ENCODE measurements around the gene HTR7.

The HTR7 gene

GRCh38 chr10:90741926-90742565 lies 115.8 kb downstream of the HTR7 start:
- TF ChIP-seq EZH2 (IDR thresholded peaks at IDR 0.05; ENCODE audit: borderline replicate concordance, low read depth, low read length, severe bottlenecking) (no peak), CTCF (IDR thresholded peaks at IDR 0.05; ENCODE audit: borderline replicate concordance, extremely low read depth, low read length, poor library complexity, severe bottlenecking) (no peak)
- H2AFZ ChIP-seq (ENCODE audit: low read depth, low read length), result no peak overlapping the region
- H3K27me3 ChIP-seq (ENCODE audit: insufficient read depth, low read length, poor library complexity), result peaks cover 48% of the 10 kb centered on the region
- no peaks in the 10 kb centered on the region for H3K4me1 ChIP-seq (ENCODE audit: insufficient read depth, low read length)
- H3K4me2 ChIP-seq (ENCODE audit: insufficient read depth, low read length), result no peak overlapping the region
- H3K79me2 ChIP-seq (ENCODE audit: insufficient read depth, low read length), result no peaks in the 10 kb centered on the region
- H4K20me1 ChIP-seq (ENCODE audit: insufficient read depth, low read length), result no peaks in the 10 kb centered on the region
- no peak overlapping the region for H3K27ac ChIP-seq (ENCODE audit: low read length)
- no peak for ATAC-seq (ENCODE audit: insufficient read depth, low read depth)
- no peak overlapping the region for H3K9ac ChIP-seq (ENCODE audit: low read depth, low read length)
- no peak for DNase-seq
- H3K4me3 ChIP-seq (ENCODE audit: low read depth in 1 of 2, low read length in 2 of 2), result no peak overlapping the region
- no peaks in the 10 kb centered on the region for H3K36me3 ChIP-seq (ENCODE audit: insufficient read depth, low read length)
- H3K9me3 ChIP-seq (ENCODE audit: insufficient read depth, low read length, severe bottlenecking), result no peaks in the 10 kb centered on the region

- no peaks in the 10 kb centered on the region for H3K9me3 ChIP-seq (ENCODE audit: insufficient read depth, low read length, severe bottlenecking)
- no peak overlapping the region for H3K4me3 ChIP-seq (ENCODE audit: low read depth in 1 of 2, low read length in 2 of 2)
- no peak for TF ChIP-seq CTCF (IDR thresholded peaks at IDR 0.05; ENCODE audit: borderline replicate concordance, extremely low read depth, low read length, poor library complexity, severe bottlenecking)
- no peak for TF ChIP-seq EZH2 (IDR thresholded peaks at IDR 0.05; ENCODE audit: borderline replicate concordance, low read depth, low read length, severe bottlenecking)
- ATAC-seq (ENCODE audit: insufficient read depth, low read depth) (no peak), DNase-seq (no peak)
- no peak overlapping the region for H3K27ac ChIP-seq (ENCODE audit: low read length)
- no peaks in the 10 kb centered on the region for H3K79me2 ChIP-seq (ENCODE audit: insufficient read depth, low read length)
- H3K4me1 ChIP-seq (ENCODE audit: insufficient read depth, low read length), result no peaks in the 10 kb centered on the region
- H3K27me3 ChIP-seq (ENCODE audit: insufficient read depth, low read length, poor library complexity), result peaks cover 45% of the 10 kb centered on the region
- no peaks in the 10 kb centered on the region for H3K36me3 ChIP-seq (ENCODE audit: insufficient read depth, low read length)
- no peak overlapping the region for H2AFZ ChIP-seq (ENCODE audit: low read depth, low read length)
- H3K4me2 ChIP-seq (ENCODE audit: insufficient read depth, low read length), result no peak overlapping the region
- no peaks in the 10 kb centered on the region for H4K20me1 ChIP-seq (ENCODE audit: insufficient read depth, low read length)
- H3K9ac ChIP-seq (ENCODE audit: low read depth, low read length), result no peak overlapping the region
These were observed 117.6 kb downstream of the HTR7 start for GRCh38 chr10:90740265-90740664.

GRCh38 chr10:90738885-90739284 lies 119.0 kb downstream of the HTR7 start:
- no peak overlapping the region for H3K27ac ChIP-seq (ENCODE audit: low read length)
- H3K4me2 ChIP-seq (ENCODE audit: insufficient read depth, low read length), result no peak overlapping the region
- TF ChIP-seq EZH2 (IDR thresholded peaks at IDR 0.05; ENCODE audit: borderline replicate concordance, low read depth, low read length, severe bottlenecking) (no peak), CTCF (IDR thresholded peaks at IDR 0.05; ENCODE audit: borderline replicate concordance, extremely low read depth, low read length, poor library complexity, severe bottlenecking) (no peak)
- no peak for DNase-seq
- no peaks in the 10 kb centered on the region for H3K79me2 ChIP-seq (ENCODE audit: insufficient read depth, low read length)
- H3K36me3 ChIP-seq (ENCODE audit: insufficient read depth, low read length), result no peaks in the 10 kb centered on the region
- no peak overlapping the region for H3K9ac ChIP-seq (ENCODE audit: low read depth, low read length)
- H3K9me3 ChIP-seq (ENCODE audit: insufficient read depth, low read length, severe bottlenecking), result no peaks in the 10 kb centered on the region
- H3K27me3 ChIP-seq (ENCODE audit: insufficient read depth, low read length, poor library complexity), result peaks cover 37% of the 10 kb centered on the region
- H3K4me3 ChIP-seq (ENCODE audit: low read depth in 1 of 2, low read length in 2 of 2), result no peak overlapping the region
- H4K20me1 ChIP-seq (ENCODE audit: insufficient read depth, low read length), result no peaks in the 10 kb centered on the region
- no peak overlapping the region for H2AFZ ChIP-seq (ENCODE audit: low read depth, low read length)
- no peaks in the 10 kb centered on the region for H3K4me1 ChIP-seq (ENCODE audit: insufficient read depth, low read length)
- ATAC-seq (ENCODE audit: insufficient read depth, low read depth), result no peak

All from DND-41 (cell line).